ENCODE results near the gene AREG. TPM values are rescaled to one million over a fixed set of nuclear protein-coding genes. Genes with fewer than 3 reads are reported as not detected.
A peak's percentile ranks its signal among the peaks of the same experiment; 100 is the strongest.

Gene AREG
- total RNA-seq, 1 donor from 2014 or later: 0.13 TPM

- DNase-seq (ENCODE audit: low read depth in 2 of 2): peak; percentile 84 to 94
These were observed 59.3 kb downstream of the AREG start for GRCh38 chr4:74504212-74504611.

Other genes starting within 250 kb of the AREG start
- gene EPGN, start 136.7 kb upstream of the AREG start, total RNA-seq: not detected in 2 replicates
- under 0.01 TPM in 1 of 2 replicates, not detected in the other for gene EREG, start 80.0 kb upstream of the AREG start, total RNA-seq

Data from dermis microvascular lymphatic vessel endothelial cell (primary cell).